HG02678 (cell line): ENCODE results near the gene CIART.
"Not testable (repeated sequence)": the region's sequence is repeated elsewhere in the genome, so short reads cannot be mapped to it uniquely, and the experiment has no call there.

Experiments
- ATAC-seq: cut with Tn5 transposase; IDR thresholded peaks from one replicate; pipeline ENCODE4 v1.9.1; 2021; ENCODE audit warnings: mild to moderate bottlenecking, moderate library complexity; ENCODE audit not compliant: unreplicated experiment

The CIART gene

DNA sequence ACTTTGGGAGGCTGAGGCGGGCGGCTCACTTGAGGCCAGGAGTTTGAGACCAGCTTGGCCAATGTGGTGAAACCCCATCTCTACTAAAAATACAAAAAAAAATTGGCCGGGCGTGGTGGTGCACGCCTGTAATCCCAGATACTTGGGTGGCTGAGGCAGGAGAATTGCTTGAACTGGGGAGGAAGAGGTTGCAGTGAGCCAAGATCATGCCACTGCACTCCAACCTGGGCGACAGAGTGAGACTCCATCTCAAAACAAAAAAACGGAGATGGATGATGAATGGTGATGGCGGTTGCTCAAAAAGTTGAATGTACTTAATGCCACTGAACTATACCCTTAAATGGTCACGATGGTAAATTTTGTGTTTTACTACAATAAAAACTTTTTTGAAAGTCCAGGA, 26.2 kb downstream of the CIART start:
- ATAC-seq: not testable (repeated sequence)

- no peak for ATAC-seq
Measured at GRCh38 chr1:150309758-150310508, 27.6 kb downstream of the CIART start.

GRCh38 chr1:150311762-150312161, 29.4 kb downstream of the CIART start:
- no peak for ATAC-seq

DNA sequence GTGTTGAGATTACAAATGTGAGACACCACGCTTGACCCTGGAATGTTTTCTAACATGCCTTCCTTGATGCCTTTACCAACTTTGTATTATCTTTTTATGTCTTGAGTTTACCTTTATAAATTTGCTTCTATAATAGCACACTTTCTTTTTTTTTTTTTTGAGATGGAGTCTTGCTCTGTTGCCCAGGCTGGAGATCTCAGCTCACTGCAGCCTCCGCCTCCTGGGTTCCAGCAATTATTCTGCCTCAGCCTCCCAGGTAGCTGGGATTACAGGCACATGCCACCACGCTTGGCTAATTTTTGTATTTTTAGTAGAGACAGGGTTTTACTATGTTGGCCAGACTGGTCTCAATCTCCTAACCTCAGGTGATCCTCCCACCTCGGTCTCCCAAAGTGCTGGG, 32.3 kb downstream of the CIART start:
- ATAC-seq: not testable (repeated sequence)

- ATAC-seq: no peak
Measured at GRCh38 chr1:150320667-150320978, 38.3 kb downstream of the CIART start.

- ATAC-seq: no peak
Measured at GRCh38 chr1:150321826-150322166, 39.4 kb downstream of the CIART start.

DNA sequence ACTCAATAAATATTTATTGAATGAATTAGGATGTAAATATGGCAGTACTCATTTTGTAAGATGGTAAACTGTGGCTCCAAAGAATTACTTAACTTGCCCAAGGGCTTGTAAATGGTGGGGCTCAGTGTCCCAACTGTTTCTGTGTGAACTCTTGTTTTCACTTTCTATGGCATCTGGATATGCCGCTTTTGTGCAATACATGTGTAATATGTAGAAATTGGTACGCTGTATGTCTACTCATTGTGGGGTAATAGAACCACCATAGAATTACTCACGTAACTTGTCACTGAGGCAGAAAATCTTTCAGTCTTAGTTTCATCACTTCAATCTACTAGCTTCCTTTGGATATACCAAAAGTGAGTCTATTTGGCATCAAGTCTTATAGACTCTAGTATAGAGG, 40.0 kb downstream of the CIART start:
- ATAC-seq: no peak

DNA sequence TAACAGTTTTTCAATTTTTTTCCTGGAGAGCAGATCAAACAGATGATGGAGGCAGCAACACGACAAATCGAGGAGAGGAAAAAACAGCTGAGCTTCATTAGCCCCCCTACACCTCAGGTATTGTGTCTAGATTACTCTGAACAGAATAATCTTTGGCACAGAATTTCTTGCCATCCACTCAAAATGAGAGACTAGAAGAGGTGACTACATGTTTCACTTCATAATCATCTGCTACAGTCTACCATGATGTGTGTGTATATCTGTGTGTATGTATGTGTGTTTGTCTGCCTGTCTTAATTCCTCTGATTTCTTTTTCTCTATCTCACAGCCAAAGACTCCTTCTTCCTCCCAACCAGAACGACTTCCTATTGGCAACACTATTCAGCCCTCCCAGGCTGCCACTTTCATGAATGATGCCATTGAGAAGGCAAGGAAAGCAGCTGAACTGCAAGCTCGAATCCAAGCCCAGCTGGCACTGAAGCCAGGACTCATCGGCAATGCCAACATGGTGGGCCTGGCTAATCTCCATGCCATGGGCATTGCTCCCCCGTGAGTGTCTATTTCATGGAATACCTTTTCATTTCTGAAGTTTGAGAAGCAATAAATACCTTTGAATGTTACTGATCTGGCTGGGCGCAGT, 50.4 kb downstream of the CIART start:
- ATAC-seq: no peak
